ENCODE results near the gene ADAMTSL2.
"Not testable (repeated sequence)": the region's sequence is repeated elsewhere in the genome, so short reads cannot be mapped to it uniquely, and the experiment has no call there.

Gene ADAMTSL2

DNA sequence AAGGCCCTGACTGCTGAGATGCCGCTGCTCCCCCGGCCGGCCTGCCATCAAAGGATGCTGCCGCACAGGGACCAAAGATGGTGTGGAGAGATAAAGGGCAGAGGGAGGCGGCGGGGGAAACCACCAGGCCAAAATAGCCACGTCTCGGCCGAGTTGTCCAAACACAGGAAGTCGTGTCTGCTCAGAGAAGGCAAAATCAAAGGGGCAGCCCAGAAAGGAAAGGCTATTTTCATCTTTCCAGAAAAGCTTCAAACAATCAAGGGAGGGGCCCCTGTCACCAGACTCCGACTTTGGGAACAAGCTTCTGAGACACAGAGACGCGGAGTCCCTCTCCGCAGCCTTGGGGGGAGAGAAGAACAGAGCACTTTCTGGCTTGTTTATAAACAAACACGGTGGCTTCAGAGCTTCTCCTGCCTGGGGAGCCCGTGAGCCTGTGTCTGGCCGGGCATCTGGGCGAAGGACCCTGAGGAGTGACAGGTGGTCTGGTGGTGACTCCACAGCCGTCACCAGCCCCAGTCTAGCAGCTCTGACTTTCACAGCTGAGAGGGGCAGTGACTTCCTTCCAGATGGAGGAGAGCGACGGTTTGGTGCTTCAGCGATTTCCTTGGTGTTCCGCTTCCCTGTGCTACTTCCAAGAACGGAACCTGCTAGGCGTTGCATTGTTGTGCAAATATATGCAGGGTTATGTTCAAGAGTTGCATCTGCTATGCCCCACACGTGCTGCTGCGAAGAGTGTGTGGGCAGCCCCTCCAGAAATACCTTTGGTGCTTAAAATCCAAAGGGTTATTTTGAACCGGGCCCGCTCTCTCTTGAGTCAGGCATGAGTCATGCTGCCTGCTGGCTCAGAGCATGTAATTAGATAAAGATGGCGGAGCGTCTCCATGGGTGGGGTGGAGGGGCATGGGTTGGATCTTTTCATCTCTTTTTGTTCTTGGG, 24.0 kb downstream of the ADAMTSL2 start:
- DNase-seq (ENCODE audit: low read depth) = peak; percentile 44

DNA sequence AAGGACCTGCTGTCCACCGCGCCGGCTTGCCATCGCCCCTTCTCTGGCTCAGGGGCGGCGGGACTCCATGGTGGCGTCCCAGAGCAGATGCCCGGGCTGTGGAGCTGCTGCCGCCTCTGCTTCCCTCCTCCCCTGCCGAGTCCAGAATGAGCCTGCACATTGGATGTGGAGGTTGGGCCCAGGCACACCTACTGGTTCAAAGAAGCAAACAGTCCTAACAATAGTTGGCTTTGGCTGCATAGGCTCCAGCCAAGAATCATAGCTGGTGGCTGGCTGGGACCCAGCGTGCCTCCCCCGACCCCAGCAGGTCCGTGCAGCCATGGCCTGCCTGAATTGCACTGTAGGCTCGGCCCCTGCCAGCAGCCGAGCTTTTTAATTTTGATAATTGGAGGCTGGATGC, 25.8 kb downstream of the ADAMTSL2 start:
- DNase-seq (ENCODE audit: low read depth) = no peak

DNA sequence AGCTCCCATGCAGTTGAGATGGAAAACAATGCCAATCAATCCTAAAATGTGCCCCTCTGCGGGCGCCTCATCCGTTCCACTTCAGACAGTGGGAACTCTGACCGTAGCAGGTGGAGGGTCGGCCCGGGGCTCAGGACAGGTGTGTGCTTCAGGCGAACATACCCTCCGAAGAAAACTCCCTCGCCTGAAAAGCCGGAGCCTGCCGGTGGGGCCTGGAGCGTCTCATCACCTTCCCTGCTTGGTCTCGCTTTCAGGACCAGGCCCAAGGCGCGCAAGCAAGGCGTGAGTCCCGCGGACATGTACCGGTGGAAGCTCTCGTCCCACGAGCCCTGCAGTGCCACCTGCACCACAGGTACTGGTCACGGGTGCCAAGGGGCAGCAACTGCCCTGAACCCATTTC, 26.4 kb downstream of the ADAMTSL2 start:
- no peak for DNase-seq (ENCODE audit: low read depth)

DNA sequence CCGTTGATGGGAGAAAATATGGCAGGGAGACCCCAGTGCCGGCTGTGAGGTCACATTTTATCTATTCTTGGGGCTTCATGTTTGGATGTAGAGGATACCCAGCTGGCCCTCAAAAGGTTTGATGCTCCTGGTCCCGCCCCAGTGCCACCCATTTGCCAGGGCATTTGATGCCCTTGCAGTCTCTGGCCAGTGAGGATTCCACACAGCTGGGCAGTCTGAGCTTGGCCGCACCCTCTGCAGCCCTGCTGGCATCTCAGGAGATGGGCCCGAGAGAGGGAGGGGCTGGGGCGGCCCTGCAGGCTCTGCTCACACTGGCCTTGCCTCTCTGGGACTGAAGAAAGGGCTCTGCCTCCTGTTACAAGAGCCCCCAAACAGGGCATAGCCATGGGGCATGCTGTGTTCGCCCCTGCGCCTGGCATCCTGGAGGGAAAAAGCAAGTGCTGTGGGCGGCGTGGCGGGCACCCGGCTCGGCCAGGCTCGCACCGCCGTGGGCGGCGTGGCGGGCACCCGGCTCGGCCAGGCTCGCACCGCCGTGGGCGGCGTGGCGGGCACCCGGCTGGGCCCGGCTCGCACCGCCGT, 27.6 kb downstream of the ADAMTSL2 start:
- no peak for DNase-seq (ENCODE audit: low read depth)

DNA sequence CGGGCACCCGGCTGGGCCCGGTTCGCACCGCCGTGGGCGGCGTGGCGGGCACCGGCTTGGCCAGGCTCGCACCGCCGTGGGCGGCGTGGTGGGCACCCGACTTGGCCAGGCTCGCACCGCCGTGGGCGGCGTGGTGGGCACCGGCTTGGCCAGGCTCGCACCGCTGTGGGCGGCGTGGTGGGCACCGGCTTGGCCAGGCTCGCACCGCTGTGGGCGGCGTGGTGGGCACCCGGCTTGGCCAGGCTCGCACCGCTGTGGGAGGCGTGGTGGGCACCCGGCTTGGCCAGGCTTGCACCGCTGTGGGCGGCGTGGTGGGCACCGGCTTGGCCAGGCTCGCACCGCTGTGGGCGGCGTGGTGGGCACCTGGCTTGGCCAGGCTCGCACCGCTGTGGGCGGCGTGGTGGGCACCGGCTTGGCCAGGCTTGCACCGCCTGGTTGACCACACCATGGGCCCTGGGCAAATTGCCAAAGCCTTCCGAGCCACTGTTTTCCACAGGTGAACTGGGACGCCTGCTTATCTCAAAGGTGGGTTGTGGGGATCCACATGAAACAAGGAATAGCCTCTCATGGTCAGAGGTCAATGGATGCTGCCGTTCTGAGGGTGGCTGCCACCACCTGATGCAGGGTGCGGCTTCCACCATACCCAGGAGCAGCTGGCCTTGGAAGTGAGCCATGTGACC, 28.2 kb downstream of the ADAMTSL2 start:
- no peak for DNase-seq (ENCODE audit: low read depth)

DNA sequence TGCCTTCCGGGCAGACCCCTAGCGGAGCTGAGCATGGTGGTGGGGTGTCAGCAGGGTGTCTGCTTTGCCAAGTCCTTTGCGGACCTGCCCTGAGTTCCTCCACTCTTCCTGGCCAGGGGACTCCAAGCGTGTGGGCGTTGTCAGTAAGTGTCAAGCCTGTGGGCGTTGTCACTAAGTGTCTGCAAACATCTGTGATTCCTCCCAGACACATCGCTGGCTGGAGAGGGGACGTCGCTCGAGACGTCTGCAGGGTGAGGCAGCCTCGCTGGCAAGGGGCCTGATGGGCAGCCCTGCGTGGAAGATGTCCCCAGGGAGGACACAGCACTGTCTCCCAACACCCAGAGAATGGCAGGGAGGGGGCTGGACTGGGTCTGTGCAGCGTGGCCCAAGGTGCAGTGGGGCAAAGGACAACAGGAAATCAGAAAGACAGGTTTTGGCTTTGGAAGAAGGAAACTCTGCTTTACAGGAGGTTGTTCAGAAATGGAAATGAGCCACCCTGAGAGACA, 28.8 kb downstream of the ADAMTSL2 start:
- no peak for DNase-seq (ENCODE audit: low read depth)

DNA sequence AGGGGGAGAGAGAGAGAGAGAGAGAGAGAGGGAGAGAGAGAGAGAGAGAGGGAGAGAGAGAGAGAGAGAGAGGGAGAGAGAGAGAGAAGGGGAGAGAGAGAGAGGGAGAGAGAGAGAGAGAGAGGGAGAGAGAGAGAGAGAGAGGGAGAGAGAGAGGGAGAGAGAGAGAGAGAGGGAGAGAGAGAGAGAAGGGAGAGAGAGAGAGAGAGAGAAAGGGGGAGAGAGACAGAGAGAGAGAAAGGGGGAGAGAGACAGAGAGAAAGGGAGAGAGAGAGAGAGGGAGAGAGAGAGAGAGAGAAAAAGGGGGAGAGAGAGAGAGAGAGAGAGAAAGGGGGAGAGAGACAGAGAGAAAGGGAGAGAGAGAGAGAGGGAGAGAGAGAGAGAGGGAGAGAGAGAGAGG, 29.3 kb downstream of the ADAMTSL2 start:
- not testable (repeated sequence) for DNase-seq (ENCODE audit: low read depth)

DNA sequence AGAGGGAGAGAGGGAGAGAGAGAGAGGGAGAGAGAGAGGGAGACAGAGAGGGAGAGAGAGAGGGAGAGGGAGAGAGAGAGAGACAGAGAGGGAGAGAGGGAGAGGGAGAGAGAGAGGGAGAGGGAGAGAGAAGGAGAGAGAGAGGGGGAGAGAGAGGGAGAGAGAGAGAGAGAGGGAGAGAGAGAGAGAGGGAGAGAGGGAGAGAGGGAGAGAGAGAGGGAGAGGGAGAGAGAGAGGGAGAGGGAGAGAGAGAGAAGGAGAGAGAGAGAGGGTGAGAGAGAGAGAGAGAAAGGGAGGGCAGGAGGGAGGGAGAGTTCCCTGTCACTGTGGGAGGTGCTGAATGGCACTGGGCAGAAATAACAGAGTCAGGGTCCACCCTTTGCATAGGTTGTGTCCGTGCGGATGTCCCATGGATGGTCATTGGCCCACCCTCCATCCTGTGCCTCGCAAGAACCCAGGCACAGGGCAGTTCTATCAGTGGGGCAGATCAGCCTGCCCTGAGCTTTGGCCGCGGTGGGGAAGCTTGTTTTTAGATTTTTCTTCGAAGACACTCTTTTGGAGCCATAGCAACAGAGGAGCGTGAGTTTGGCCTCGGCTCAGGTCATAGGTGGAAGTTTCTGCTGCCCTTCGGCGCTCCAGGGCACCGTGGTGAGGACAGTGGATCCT, 30.1 kb downstream of the ADAMTSL2 start:
- no peak for DNase-seq (ENCODE audit: low read depth)

DNA sequence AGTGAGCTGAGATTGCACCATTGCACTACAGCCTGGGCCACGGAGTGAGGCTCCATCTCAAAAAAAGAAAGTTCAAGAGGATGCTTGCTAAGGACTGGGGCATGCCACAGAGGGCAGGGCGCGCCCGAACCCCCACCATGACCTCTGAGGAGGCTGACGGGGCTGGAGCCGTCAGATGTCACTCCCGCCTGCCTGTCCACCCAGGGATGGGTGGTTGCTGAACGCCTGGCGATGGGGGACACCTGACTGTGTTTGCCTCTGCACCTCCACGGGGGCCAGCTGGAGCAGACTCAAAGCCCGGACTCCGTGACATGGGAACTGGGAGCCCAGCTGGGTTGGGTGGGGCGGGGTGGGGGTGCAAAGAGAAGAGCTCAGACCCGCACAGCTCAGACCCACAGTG, 31.9 kb downstream of the ADAMTSL2 start:
- DNase-seq (ENCODE audit: low read depth) = no peak

DNA sequence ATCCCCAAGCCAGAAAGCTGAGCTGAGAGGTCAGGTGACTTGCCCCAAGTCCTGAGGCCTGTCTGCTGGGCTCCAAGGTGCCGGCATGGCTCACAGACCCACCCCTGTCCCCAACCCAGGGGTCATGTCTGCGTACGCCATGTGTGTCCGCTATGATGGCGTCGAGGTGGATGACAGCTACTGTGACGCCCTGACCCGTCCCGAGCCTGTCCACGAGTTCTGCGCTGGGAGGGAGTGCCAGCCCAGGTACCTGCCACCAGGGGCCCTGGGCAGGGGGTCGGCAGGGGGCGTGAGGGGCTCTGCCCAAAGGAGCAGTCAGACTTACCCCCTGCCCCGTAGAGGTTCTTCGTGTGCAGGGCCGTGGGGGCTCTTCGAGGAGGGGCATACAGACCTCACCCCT, 32.3 kb downstream of the ADAMTSL2 start:
- no peak for DNase-seq (ENCODE audit: low read depth)

DNA sequence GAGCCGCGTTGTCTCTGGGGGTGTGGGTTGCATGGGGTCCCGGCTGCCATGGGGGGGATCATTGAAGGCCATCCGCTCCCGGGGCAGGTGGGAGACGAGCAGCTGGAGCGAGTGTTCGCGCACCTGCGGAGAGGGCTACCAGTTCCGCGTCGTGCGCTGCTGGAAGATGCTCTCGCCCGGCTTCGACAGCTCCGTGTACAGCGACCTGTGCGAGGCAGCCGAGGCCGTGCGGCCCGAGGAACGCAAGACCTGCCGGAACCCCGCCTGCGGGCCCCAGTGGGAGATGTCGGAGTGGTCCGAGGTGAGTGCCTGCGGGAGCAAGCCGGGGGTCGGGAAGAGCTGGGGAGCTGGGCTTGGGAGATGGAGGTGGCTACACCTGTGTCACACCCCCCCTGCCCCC, 33.7 kb downstream of the ADAMTSL2 start:
- no peak for DNase-seq (ENCODE audit: low read depth)

DNA sequence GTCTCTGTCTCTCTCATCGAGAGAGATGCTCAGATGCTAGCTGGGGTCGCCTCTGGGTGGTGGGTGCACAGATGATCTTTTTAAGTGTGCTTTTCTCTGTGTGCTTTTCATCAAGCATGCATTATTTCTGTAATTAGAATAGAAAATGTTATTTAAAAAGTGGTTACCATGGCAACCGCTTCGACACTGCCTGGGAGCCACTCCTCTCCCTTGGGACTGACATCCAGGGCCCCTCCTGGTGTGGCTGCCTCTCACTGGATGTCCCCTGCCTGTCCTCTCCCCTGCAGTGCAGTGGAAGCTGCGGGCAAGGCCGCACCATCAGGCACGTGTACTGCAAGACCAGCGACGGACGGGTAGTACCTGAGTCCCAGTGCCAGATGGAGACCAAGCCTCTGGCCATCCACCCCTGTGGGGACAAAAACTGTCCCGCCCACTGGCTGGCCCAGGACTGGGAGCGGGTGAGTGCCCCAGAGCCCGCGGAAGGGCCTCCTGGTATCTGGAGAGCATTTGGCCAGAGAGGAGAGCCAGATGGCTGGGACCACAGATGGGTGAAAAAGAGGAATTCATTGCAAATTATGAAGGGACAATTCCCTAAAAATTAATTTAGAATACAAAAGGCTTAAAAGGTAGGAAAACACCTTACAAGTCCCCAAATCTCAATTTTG, 34.7 kb downstream of the ADAMTSL2 start:
- no peak for DNase-seq (ENCODE audit: low read depth)

DNA sequence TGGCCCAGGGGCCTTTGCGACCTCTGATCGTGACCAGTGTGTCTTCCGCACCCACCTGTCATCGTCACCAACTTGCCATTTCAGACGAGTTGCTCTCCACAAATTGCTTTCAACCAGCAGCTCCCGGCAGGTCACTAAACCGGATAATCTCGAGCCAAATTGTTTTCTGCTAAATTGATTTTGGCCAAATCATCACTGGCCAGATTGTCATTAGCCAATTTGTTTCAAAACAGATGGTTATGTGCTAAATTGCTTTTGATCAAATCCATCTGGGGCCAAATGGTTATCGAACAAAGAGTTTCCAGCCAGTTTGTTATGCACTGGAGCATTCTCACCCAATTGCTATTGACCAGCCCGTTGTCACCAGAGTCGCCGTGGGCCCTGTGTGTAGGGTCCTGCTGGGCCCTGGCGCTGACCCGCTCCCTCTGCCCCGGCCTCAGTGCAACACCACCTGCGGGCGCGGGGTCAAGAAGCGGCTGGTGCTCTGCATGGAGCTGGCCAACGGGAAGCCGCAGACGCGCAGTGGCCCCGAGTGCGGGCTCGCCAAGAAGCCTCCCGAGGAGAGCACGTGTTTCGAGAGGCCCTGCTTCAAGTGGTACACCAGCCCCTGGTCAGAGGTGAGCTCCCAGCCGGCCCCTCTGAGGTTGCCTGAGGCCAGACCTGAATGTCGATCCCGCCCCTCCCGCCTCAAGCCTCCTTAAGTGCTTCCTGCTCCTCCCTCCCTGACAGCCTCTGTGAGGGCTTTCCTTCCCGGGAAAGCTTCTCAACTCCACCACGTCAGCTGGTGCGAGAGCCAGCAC, 35.6 kb downstream of the ADAMTSL2 start:
- DNase-seq (ENCODE audit: low read depth) = no peak

DNA sequence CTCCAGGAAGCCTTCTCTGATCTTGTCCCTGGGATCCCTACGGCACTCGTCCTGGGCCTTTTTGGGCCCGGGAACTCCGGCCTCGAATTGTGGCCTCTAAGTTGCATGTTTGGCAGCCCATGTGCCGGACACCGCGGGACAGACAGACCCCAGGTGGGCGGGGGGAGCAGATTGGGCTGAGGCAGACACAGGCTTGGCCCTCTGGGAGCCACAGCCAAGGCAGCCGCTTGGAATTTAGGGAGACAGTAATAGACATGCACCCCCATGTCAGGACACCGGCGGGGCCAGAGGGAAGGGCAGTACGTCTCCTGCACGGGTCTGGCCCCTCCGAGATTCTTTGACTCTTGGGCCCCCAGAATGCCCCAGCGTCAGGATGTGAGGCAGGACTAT, 36.2 kb downstream of the ADAMTSL2 start:
- no peak for DNase-seq (ENCODE audit: low read depth)

DNA sequence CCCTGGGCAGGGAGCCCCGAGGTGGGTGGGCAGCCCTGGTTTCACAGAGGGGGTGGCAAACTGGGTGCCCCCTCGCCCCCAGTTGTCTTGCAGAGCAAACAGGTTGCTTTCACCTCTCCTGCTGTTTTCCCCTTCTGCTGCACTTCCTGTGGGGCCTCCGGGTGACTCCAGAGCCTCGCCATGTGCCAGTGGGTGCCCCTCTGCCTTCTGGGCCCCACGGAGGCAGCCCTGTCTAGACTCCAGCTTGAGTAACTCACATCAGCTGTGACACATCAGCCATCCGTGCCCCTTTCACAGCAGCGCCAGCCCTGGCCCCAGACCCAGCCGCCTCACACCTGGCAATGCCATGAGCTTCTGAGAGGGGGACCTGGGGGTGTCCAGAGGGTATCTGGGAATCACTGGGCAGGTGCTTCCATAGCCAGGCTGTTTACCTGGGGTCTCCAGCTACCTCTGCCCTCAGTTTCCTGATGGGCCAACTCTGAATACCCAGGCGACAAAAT, 36.9 kb downstream of the ADAMTSL2 start:
- DNase-seq (ENCODE audit: low read depth) = no peak

DNA sequence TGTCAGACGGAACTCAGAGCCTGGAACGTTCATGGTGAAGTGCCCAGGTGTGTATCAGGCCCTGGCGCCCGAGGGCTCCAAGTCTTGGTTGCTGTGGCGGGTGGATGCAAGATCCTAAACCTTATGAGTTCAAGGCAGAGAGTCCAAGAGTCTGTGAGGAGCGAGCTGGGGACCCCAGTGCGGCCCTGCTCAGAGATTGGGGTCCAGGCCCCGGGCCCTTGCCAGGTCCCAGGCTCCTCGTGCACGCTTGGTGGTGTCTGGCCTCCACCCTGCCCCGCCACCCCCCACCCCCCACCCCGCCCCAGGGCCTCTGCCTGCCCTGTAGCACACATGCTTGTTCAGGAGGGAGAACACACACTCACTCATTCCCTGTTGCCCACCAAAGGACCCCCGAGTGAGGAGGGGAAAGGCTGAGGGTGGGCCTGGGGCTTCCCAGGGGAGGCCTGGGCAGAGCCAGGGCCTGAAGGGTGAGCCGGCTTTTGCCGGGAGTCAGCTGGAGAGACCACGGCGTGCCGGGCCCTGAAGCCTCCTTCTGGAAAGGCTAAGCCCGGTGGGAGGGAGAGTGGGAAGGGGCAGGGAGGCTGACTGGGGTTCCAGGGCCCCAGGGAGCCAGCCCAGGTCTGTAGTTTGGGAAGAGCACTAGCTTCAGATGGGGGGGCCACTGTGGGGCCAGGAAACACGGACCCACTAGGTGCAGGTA, 37.5 kb downstream of the ADAMTSL2 start:
- no peak for DNase-seq (ENCODE audit: low read depth)

DNA sequence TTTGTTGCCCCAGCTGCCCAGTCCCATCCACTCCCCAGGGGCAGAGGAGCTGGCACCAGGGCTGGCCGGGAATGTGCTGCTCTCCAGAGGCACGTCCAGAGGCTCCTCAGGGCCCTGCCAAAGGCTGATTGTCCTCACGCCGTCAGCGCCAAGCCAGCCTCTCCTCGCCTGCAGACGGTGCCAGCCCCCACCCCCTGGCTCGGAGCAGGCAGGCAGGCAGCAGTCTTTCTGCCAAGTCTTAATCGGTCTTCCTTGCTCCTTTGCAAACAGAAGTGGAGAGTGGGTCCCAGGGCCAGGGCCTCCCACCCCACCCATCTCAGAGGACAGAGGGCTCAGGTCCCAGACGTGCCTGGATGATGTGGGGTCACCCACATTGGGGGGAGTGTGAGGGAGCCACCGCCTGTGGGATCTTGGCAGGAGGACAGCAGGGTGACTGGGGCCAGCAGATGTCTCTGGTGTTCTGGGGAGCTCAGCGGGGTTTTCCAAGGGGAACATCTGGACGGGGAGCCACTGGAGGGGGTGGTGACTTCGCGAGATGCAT, 38.4 kb downstream of the ADAMTSL2 start:
- DNase-seq (ENCODE audit: low read depth) = no peak

DNA sequence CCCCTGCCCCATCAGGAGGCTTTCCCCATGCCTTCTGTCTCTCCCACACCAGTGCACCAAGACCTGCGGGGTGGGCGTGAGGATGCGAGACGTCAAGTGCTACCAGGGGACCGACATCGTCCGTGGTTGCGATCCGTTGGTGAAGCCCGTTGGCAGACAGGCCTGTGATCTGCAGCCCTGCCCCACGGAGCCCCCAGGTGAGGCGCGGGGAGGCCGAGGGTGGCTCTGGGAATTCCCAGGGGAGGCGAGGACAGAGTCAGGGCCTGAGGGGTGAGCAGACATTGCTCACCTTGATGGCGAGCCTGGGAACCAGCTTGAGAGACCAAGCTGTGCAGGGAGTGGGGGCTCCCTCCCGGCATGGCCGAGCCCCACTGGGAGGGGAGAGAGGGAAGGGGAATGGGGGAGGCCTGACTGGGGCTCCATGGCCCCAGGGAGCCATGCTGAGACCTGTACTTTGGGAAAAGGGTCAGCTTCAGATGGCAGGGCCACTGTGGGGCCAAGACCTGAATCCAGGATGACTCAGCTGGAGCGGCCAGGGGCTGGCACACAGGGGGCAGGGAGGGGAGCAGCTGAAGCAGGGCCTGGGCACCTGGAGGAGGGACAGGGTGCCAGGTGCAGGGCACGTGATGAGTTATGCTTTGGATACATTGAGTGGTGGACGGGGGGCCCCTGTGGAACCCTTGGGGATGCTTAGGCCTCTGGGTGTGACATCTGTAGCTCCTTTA, 39.4 kb downstream of the ADAMTSL2 start:
- DNase-seq (ENCODE audit: low read depth) = no peak

DNA sequence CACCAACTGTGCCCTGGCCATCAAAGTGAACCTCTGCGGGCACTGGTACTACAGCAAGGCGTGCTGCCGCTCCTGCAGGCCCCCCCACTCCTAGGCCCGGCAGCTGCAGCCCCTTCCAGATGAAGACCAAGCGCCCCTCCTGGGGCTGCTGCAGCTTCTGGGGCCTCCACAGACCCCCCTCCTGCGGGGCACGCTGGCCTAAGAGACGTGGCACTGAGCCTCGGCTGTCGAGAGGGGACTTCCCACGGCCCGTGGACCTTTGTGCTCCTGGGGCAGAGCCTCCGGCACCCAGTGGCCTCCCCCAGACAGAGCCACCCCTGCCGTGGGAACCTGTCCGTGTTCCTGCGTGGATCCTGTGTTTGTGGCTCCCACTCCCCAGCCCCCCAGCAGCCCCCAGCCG, 40.3 kb downstream of the ADAMTSL2 start:
- no peak for DNase-seq (ENCODE audit: low read depth)

Data from HS-5 (cell line).